Muscle layer of colon (tissue), 2 donors: Measurements from ENCODE around the gene WNT3A.

Experiments used
- H3K27ac ChIP-seq: one replicate; pipeline ENCODE4 v1.7.0; 2013; ENCODE audit warnings: low read depth, mild to moderate bottlenecking, low read length, moderate library complexity
- H3K27me3 ChIP-seq, 2 donors: one replicate each; pipeline ENCODE4 v1.7.0; 2013; ENCODE audit warnings: low read length in 2 of 2, mild to moderate bottlenecking in 2 of 2; ENCODE audit not compliant: insufficient read depth in 2 of 2, control insufficient read depth in 1 of 2
- H3K36me3 ChIP-seq: one replicate; pipeline ENCODE4 v1.7.0; 2013; ENCODE audit warnings: mild to moderate bottlenecking, low read length; ENCODE audit not compliant: insufficient read depth
- H3K4me1 ChIP-seq: one replicate; pipeline ENCODE4 v1.7.0; 2013; ENCODE audit warnings: mild to moderate bottlenecking, low read length; ENCODE audit not compliant: insufficient read depth
- H3K4me3 ChIP-seq, 2 donors: one replicate each; pipeline ENCODE4 v1.7.0; 2013; ENCODE audit warnings: low read length in 2 of 2, low read depth in 1 of 2, mild to moderate bottlenecking in 1 of 2, moderate library complexity in 1 of 2
- H3K9ac ChIP-seq: one replicate; pipeline ENCODE4 v1.7.0; 2013; ENCODE audit warnings: low read length
- H3K9me3 ChIP-seq: one replicate; pipeline ENCODE4 v1.7.0; 2013; ENCODE audit warnings: mild to moderate bottlenecking, low read length
- donor health status: abdominal sarcoma.
- donor health status: Adenocarcinoma of cecum.

The WNT3A gene

GRCh38 chr1:228008391-228009115 is 1.8 kb downstream of the WNT3A start:
- peaks cover 17 to 64% of the 10 kb centered on the region in 2 donors for H3K27me3 ChIP-seq
- H3K9ac ChIP-seq, result no peak overlapping the region
- H3K27ac ChIP-seq, result no peak overlapping the region
- H3K4me1 ChIP-seq, result no peaks in the 10 kb centered on the region
- H3K4me3 ChIP-seq, result no peak overlapping the region
- no peaks in the 10 kb centered on the region for H3K9me3 ChIP-seq
- H3K36me3 ChIP-seq, result no peaks in the 10 kb centered on the region

- no peaks in the 10 kb centered on the region for H3K9me3 ChIP-seq
- no peaks in the 10 kb centered on the region for H3K4me1 ChIP-seq
- no peaks in the 10 kb centered on the region for H3K36me3 ChIP-seq
- H3K4me3 ChIP-seq, result no peak overlapping the region
- H3K27me3 ChIP-seq, result peaks cover 10 to 56% of the 10 kb centered on the region in 2 donors
- no peak overlapping the region for H3K9ac ChIP-seq
- no peak overlapping the region for H3K27ac ChIP-seq
Measured at GRCh38 chr1:228009116-228009827, 2.5 kb downstream of the WNT3A start.

- Histone ChIP-seq H3K27ac (no peak overlapping the region), H3K9me3 (no peaks in the 10 kb centered on the region), H3K27me3 (peaks cover 8 to 48% of the 10 kb centered on the region in 2 donors), H3K36me3 (no peaks in the 10 kb centered on the region), H3K4me3 (no peak overlapping the region), H3K9ac (no peak overlapping the region), H3K4me1 (no peaks in the 10 kb centered on the region)
Measured at GRCh38 chr1:228009828-228010775, 3.3 kb downstream of the WNT3A start.

- Histone ChIP-seq H3K4me1 (no peaks in the 10 kb centered on the region), H3K4me3 (no peak overlapping the region), H3K9me3 (no peaks in the 10 kb centered on the region), H3K36me3 (no peaks in the 10 kb centered on the region), H3K27me3 (peaks cover 8 to 40% of the 10 kb centered on the region in 2 donors), H3K27ac (no peak overlapping the region), H3K9ac (no peak overlapping the region)
Measured at GRCh38 chr1:228010921-228011320, 4.1 kb downstream of the WNT3A start.

- H3K27me3 ChIP-seq, result peaks cover 8 to 35% of the 10 kb centered on the region in 2 donors
- no peak overlapping the region for H3K9ac ChIP-seq
- H3K9me3 ChIP-seq, result no peaks in the 10 kb centered on the region
- H3K4me1 ChIP-seq, result no peaks in the 10 kb centered on the region
- H3K4me3 ChIP-seq, result no peak overlapping the region
- no peak overlapping the region for H3K27ac ChIP-seq
- no peaks in the 10 kb centered on the region for H3K36me3 ChIP-seq
Measured at GRCh38 chr1:228011721-228012311, 5.0 kb downstream of the WNT3A start.

- Histone ChIP-seq H3K36me3 (no peaks in the 10 kb centered on the region), H3K9ac (no peak overlapping the region), H3K9me3 (no peaks in the 10 kb centered on the region), H3K27me3 (peaks cover 8 to 29% of the 10 kb centered on the region in 2 donors), H3K4me3 (no peak overlapping the region), H3K27ac (no peak overlapping the region), H3K4me1 (no peaks in the 10 kb centered on the region)
Measured at GRCh38 chr1:228012555-228012954, 5.8 kb downstream of the WNT3A start.

DNA sequence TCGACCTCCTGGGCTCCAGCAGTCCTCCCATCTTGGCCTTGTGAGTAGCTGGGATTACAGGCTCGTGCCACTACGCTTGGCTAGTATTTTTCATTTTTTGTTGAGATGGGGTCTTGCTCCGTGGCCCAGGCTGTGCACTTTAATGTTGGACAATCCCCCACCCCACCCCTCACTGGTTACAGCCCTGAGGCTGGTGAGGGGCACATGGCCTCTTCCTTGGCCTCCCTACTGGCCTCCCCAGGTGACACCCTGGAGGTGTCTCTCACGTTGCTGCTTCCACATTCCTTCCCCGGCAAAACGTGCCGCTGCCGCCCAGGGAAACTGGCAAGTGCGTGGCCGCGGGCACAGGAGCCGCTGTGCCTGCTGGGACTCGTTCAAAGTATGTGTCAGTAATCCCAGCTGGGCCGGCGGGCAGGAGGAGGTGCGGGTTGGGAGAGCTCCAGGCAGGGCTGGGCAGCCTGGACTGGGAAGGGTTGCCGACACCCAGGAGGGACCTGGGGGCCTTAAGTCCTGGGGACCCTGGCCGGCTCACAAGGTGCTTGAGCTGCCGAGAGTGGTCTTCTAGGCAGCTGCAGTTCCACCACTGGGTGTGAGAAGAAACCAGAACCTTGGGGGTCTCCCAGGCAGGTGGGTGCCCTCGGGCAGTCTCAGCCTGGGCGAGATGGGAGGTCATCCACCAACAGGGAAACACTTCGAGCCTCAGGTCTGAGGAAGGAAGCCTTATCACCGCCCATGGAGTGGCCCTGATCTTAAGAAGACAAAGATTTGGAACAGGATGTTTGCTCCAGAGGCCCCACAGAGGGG is 6.5 kb downstream of the WNT3A start:
- H3K4me3 ChIP-seq, result no peak overlapping the region
- no peaks in the 10 kb centered on the region for H3K36me3 ChIP-seq
- H3K27me3 ChIP-seq, result peaks cover 8 to 21% of the 10 kb centered on the region in 2 donors
- H3K27ac ChIP-seq, result no peak overlapping the region
- H3K9ac ChIP-seq, result no peak overlapping the region
- H3K4me1 ChIP-seq, result no peaks in the 10 kb centered on the region
- no peaks in the 10 kb centered on the region for H3K9me3 ChIP-seq

DNA sequence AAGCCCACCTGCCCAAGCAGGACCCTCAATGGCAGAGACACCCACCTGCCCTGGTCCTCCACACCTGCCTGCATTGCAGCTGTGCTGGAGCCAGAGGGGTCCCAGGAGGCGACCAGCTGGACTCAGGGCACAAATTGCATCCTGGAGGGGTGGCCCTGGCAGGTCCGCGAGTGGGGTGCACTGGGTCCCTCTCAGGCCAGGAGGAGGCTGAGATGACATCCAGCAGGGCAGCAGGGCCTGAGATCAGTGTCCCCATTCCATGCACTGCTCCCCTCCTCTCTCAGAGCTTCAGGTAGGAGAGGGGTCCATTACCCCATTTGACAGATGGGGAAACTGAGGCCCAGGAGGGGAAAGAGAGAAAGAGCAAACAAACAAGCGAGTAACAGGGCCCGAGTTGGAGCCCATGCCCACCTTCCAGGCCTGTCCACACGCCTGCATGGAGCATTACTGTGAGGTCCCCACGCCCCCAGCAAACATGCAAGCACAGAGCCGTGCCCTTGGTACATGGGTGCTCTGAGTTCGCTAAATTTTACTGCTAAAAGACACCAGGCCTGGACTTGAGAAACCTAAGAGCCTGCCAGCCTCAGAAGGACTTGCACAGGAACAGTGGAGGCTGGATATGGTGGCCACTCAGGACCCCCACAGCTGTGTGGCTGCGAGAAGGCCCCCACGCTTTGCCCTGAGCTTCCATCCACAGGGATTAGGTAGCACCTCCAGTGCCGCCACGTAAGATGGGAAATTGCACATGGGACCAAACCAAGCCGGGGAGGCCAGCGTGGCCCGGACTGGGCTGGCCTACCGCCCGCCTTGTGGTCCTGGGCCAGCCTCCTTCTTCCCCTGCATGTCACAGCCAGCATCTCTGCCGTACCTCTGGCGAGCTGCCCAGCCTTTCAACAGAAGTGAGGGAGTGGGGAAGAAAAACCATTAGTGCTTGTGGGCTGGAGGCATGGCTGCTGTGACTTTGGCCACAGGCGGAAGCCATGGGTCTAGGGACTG is 7.4 kb downstream of the WNT3A start:
- no peaks in the 10 kb centered on the region for H3K4me1 ChIP-seq
- H3K27ac ChIP-seq, result no peak overlapping the region
- H3K9ac ChIP-seq, result no peak overlapping the region
- H3K27me3 ChIP-seq, result peaks cover 4 to 12% of the 10 kb centered on the region in 2 donors
- no peaks in the 10 kb centered on the region for H3K36me3 ChIP-seq
- no peaks in the 10 kb centered on the region for H3K9me3 ChIP-seq
- H3K4me3 ChIP-seq, result no peak overlapping the region

GRCh38 chr1:228015276-228016180 is 8.7 kb downstream of the WNT3A start:
- Histone ChIP-seq H3K36me3 (no peaks in the 10 kb centered on the region), H3K9me3 (no peaks in the 10 kb centered on the region), H3K4me1 (no peaks in the 10 kb centered on the region), H3K9ac (no peak overlapping the region), H3K27me3 (no peaks in the 10 kb centered on the region), H3K4me3 (no peak overlapping the region), H3K27ac (no peak overlapping the region)
